Testis (tissue), 3 donors: ENCODE results near the gene GMPPB. TPM values are rescaled to one million over a fixed set of nuclear protein-coding genes. Genes with fewer than 3 reads are reported as not detected.

ENCODE experiments used
- DNase-seq: peaks from one replicate; pipeline ENCODE4 v3.0.0-alpha.2; 2019
- H3K27ac ChIP-seq, 2 donors: fragments of 200-600 bp; sonication (generic); one replicate each; pipeline ENCODE4 v1.5.1; 2019
- H3K27me3 ChIP-seq: fragments of 200-600 bp; sonication (generic); one replicate; pipeline ENCODE4 v1.5.1; 2019
- H3K36me3 ChIP-seq: fragments of 200-600 bp; sonication (generic); one replicate; pipeline ENCODE4 v1.5.1; 2017; ENCODE audit warnings: low read depth; ENCODE audit errors: missing control alignments
- H3K4me1 ChIP-seq: fragments of 200-600 bp; sonication (generic); one replicate; pipeline ENCODE4 v1.5.1; 2019
- H3K4me3 ChIP-seq, 2 donors: fragments of 200-600 bp; sonication (generic); one replicate each; pipeline ENCODE4 v1.5.1; 2017 to 2019
- H3K9me3 ChIP-seq: fragments of 200-600 bp; sonication (generic); one replicate; pipeline ENCODE4 v1.5.1; 2017
- CTCF ChIP-seq, 3 experiments: fragments of 450-650 bp in 2 of 3; fragments of 200-600 bp in 1 of 3; sonication (generic) in 1 of 3; IDR thresholded peaks; one replicate each; pipeline ENCODE4 v1.5.1; 2016 to 2019; ENCODE audit warnings: antibody characterized with exemption in 3 of 3, mild to moderate bottlenecking in 2 of 3, moderate library complexity in 1 of 3
- POLR2A ChIP-seq: fragments of 450-650 bp; IDR thresholded peaks from one replicate; pipeline ENCODE4 v1.6.1; 2017; ENCODE audit warnings: antibody characterized with exemption, mild to moderate bottlenecking, moderate library complexity
- WGBS, 2 donors: methylation state at CpG; one replicate each; pipeline ENCODE4 v1.1.5; 2018; 5-methylcytosine and 5-hydroxymethylcytosine counted together
- intact Hi-C: fragments of 100-400 bp; cut with DNase I; formaldehyde crosslinking; loops from one replicate; pipeline ENCODE4 v1.15.1; 2023; ENCODE audit warnings: low total_unique reads
- polyA plus RNA-seq: library from polyadenylated mRNA; stranded (reverse); fragments of 350-450 nt; fragmentation: Illumina TruSeq; extraction: RNeasy Lipid Tissue Mini Kit (QIAGEN cat#74804); gene quantifications from one replicate; pipeline ENCODE4 v1.2.3, GENCODE V29; 2014; ENCODE audit warnings: low read depth, low replicate concordance; ENCODE audit not compliant: insufficient read depth
- total RNA-seq, 2 donors: library from RNA; depleted of rRNA; stranded (reverse); fragments of >200 nt; gene quantifications; one replicate each; pipeline ENCODE4 v1.2.3, GENCODE V29; 2016

GMPPB gene
- total and polyA plus RNA-seq, 3 donors from 2014 or later = 15.7 to 23.4 (median 16.8) TPM

GRCh38 chr3:49715611-49716121 lies 8.1 kb downstream of the GMPPB start:
- H3K4me1 ChIP-seq = peaks cover 8% of the 10 kb centered on the region
- H3K27ac ChIP-seq = no peak overlapping the region
- no peaks in the 10 kb centered on the region for H3K9me3 ChIP-seq
- no peak overlapping the region for H3K4me3 ChIP-seq
- no peaks in the 10 kb centered on the region for H3K27me3 ChIP-seq
- intact Hi-C loops = no loop called here
- WGBS, 2 donors = 87 to 89% methylated on average over 7 to 13 of the region's 13 CpGs
- TF ChIP-seq CTCF (IDR thresholded peaks at IDR 0.05) (no peak), POLR2A (no peak)
- H3K36me3 ChIP-seq = no peaks in the 10 kb centered on the region
- no peak for DNase-seq

- DNase-seq = no peak
- H3K9me3 ChIP-seq = no peaks in the 10 kb centered on the region
- H3K36me3 ChIP-seq = no peaks in the 10 kb centered on the region
- intact Hi-C loops = no loop called here
- H3K27ac ChIP-seq = no peak overlapping the region
- WGBS, 2 donors = 89 to 94% methylated on average over 9 to 13 of the region's 13 CpGs
- TF ChIP-seq CTCF (IDR thresholded peaks at IDR 0.05) (no peak), POLR2A (no peak)
- no peak overlapping the region for H3K4me3 ChIP-seq
- H3K27me3 ChIP-seq = no peaks in the 10 kb centered on the region
- peaks cover 8% of the 10 kb centered on the region for H3K4me1 ChIP-seq
Measured at GRCh38 chr3:49714728-49715550, 8.8 kb downstream of the GMPPB start.

- Histone ChIP-seq H3K27ac (no peak overlapping the region), H3K9me3 (no peaks in the 10 kb centered on the region), H3K27me3 (no peaks in the 10 kb centered on the region), H3K4me3 (no peak overlapping the region), H3K36me3 (no peaks in the 10 kb centered on the region), H3K4me1 (peaks cover under 1% of the 10 kb centered on the region)
- no peak for DNase-seq
- WGBS, 2 donors = 92 to 95% methylated on average over 7 to 25 of the region's 25 CpGs
- intact Hi-C loops = no loop called here
- TF ChIP-seq POLR2A (no peak), CTCF (IDR thresholded peaks at IDR 0.05) (no peak)
Measured at GRCh38 chr3:49713336-49714105, 10.2 kb downstream of the GMPPB start.

- no peak for DNase-seq
- intact Hi-C loops = no loop called here
Measured at GRCh38 chr3:49712631-49713317, 11.0 kb downstream of the GMPPB start.

More at GRCh38 chr3:49712631-49713317, 11.0 kb downstream of the GMPPB start:
- Histone ChIP-seq H3K4me3 (no peak overlapping the region), H3K36me3 (no peaks in the 10 kb centered on the region), H3K27ac (no peak overlapping the region), H3K27me3 (no peaks in the 10 kb centered on the region), H3K9me3 (no peaks in the 10 kb centered on the region), H3K4me1 (no peaks in the 10 kb centered on the region)
- TF ChIP-seq CTCF (IDR thresholded peaks at IDR 0.05) (no peak), POLR2A (no peak)
- WGBS, 2 donors = 74 to 79% methylated on average over 7 of the region's 7 CpGs
